A549 (cell line): ENCODE results near the gene ZCCHC24. TPM values are rescaled to one million over a fixed set of nuclear protein-coding genes. Genes with fewer than 3 reads are reported as not detected.

Source experiments
- ATAC-seq, 2 experiments: fragments of 200-7000 bp in 1 of 2; fragments of >200 bp in 1 of 2; cut with Nextera tagmentation in 1 of 2; cut with Tn5 transposase in 1 of 2; 3 replicates each; pipeline versions ENCODE4 v1.8.0 to v1.9.1; 2018 to 2020; ENCODE audit warnings: mild to moderate bottlenecking in 1 of 2, moderate library complexity in 1 of 2
- CTCF ChIA-PET: fragments of 300-600 bp; sonication (Branson Sonifier 250); formaldehyde crosslinking; extraction: SDS; loops from one replicate; lab custom pipeline; 2021; ENCODE audit warnings: antibody characterized with exemption, inconsistent platforms; lab: Yijun Ruan, JAX
- POLR2A ChIA-PET: fragments of 350-600 bp; formaldehyde crosslinking; extraction: SDS; loops from one replicate; lab custom pipeline; 2021; ENCODE audit warnings: antibody characterized with exemption, inconsistent platforms; lab: Yijun Ruan, JAX
- DNase-seq, 2 experiments: peaks; one replicate each; pipeline versions ENCODE4 v3.0.0 to v3.0.0-alpha.2; 2011 to 2016; ENCODE audit warnings: low read depth in 1 of 2, low spot score in 1 of 2
- FAIRE-seq: peaks from 2 replicates; lab custom pipeline; 2011; peaks lifted over from hg19 to GRCh38; lab: Jason Lieb, UNC
- H3K27ac ChIP-seq, 2 experiments: fragments of >200 bp; sonication (Bioruptor Twin); formaldehyde crosslinking; 3 replicates each; pipeline ENCODE4 v1.5.1; 2016 to 2017
- H3K4me1 ChIP-seq: fragments of >200 bp; sonication (Bioruptor Twin); formaldehyde crosslinking; 3 replicates; pipeline ENCODE4 v1.6.1; 2016
- H3K4me2 ChIP-seq: fragments of >200 bp; sonication (Bioruptor Twin); formaldehyde crosslinking; 3 replicates; pipeline ENCODE4 v1.6.1; 2016
- H3K4me3 ChIP-seq: fragments of >200 bp; sonication (Bioruptor Twin); formaldehyde crosslinking; 3 replicates; pipeline ENCODE4 v1.5.1; 2016
- H3K9me3 ChIP-seq: fragments of >200 bp; sonication (Bioruptor Twin); formaldehyde crosslinking; 3 replicates; pipeline ENCODE4 v1.6.1; 2016
- CEBPB ChIP-seq, 2 experiments: fragments of >200 bp in 1 of 2; sonication (Bioruptor Twin) in 1 of 2; formaldehyde crosslinking in 1 of 2; IDR thresholded peaks; 2 replicates each; pipeline ENCODE4 v1.6.1; 2012 to 2016
- ESRRA ChIP-seq: fragments of 150-350 bp; IDR thresholded peaks from 2 replicates; pipeline ENCODE4 v1.6.1; 2014; ENCODE audit warnings: mild to moderate bottlenecking, low read length, borderline replicate concordance
- HOXB5 ChIP-seq: fragments of 250-450 bp; sonication (Bioruptor Pico); IDR thresholded peaks from 2 replicates; pipeline ENCODE4 v1.5.0; 2020; ENCODE audit warnings: mild to moderate bottlenecking, moderate library complexity
- JUNB ChIP-seq: fragments of >200 bp; sonication (Bioruptor Twin); formaldehyde crosslinking; IDR thresholded peaks from 2 replicates; pipeline ENCODE4 v1.6.1; 2016
- MAFK ChIP-seq: fragments of 450-650 bp; IDR thresholded peaks from 2 replicates; pipeline ENCODE4 v1.6.1; 2014; ENCODE audit not compliant: partially characterized antibody
- NPAS2 ChIP-seq: fragments of 250-450 bp; sonication (Bioruptor Pico); IDR thresholded peaks from 2 replicates; pipeline ENCODE4 v1.8.0; 2022; ENCODE audit warnings: mild to moderate bottlenecking, moderate library complexity, borderline replicate concordance
- NR3C1 ChIP-seq: fragments of >200 bp; sonication (Bioruptor Twin); formaldehyde crosslinking; IDR thresholded peaks from 3 replicates; pipeline ENCODE4 v1.6.1; 2017
- POLR2AphosphoS2 ChIP-seq: conservative IDR thresholded peaks from 2 replicates; pipeline ENCODE4 v1.6.1; 2012; ENCODE audit warnings: low read length, improper control_type of control experiment, inconsistent platforms
- RARB ChIP-seq: fragments of 250-450 bp; sonication (Bioruptor Pico); IDR thresholded peaks from 2 replicates; pipeline ENCODE4 v1.8.0; 2021; ENCODE audit warnings: mild to moderate bottlenecking, moderate library complexity
- RCOR1 ChIP-seq: fragments of 150-350 bp; IDR thresholded peaks from 2 replicates; pipeline ENCODE4 v1.6.1; 2014; ENCODE audit warnings: antibody characterized with exemption, low read length, low read depth
- SMC3 ChIP-seq: fragments of >200 bp; sonication (Bioruptor Twin); formaldehyde crosslinking; IDR thresholded peaks from 3 replicates; pipeline ENCODE4 v1.6.1; 2018; ENCODE audit warnings: inconsistent platforms
- TP53 ChIP-seq: fragments of 250-450 bp; sonication (Bioruptor Pico); IDR thresholded peaks from 2 replicates; pipeline ENCODE4 v1.5.0; 2021; ENCODE audit warnings: mild to moderate bottlenecking, moderate library complexity
- WGBS: methylation state at CpG from one replicate; pipeline ENCODE4 v1.1.6; 2017; ENCODE audit errors: missing lambda C conversion rate; 5-methylcytosine and 5-hydroxymethylcytosine counted together
- polyA plus RNA-seq, 4 experiments: library from polyadenylated mRNA; depleted of rRNA in 3 of 4; stranded (reverse); fragments of >200 nt; fragmentation: RNase III in 1 of 4; extraction: RNeasy Plus Mini Kit Qiagen cat#74134 plus additional on column Dnase treatment in 1 of 4; gene quantifications; 2 replicates in 3 of 4; 3 replicates in 1 of 4; pipeline ENCODE4 v1.2.3, GENCODE V29; 2011 to 2017
- TF ChIP-seq, protein P1 (sequence below): fragments of 250-450 bp; sonication (Bioruptor Pico); IDR thresholded peaks from 2 replicates; pipeline ENCODE4 v1.5.0; 2021; ENCODE audit warnings: mild to moderate bottlenecking, moderate library complexity, borderline replicate concordance
- TF ChIP-seq, protein P2 (sequence below): IDR thresholded peaks from 2 replicates; pipeline ENCODE4 v1.6.1; 2012; ENCODE audit warnings: low read depth, borderline replicate concordance
- TF ChIP-seq, protein P3 (sequence below): fragments of 200-600 bp; sonication (generic); IDR thresholded peaks from 2 replicates; pipeline ENCODE4 v1.6.1; 2016; ENCODE audit warnings: antibody characterized with exemption, mild to moderate bottlenecking, moderate library complexity
- TF ChIP-seq, protein P4 (sequence below): fragments of 150-350 bp; IDR thresholded peaks from 2 replicates; pipeline ENCODE4 v1.6.1; 2014; ENCODE audit warnings: low read depth, mild to moderate bottlenecking, low read length

Gene ZCCHC24
- polyA plus RNA-seq, 2 of the 4 experiments (the other 2 are of a cell fraction) = 2.4 to 4.2 TPM

DNA sequence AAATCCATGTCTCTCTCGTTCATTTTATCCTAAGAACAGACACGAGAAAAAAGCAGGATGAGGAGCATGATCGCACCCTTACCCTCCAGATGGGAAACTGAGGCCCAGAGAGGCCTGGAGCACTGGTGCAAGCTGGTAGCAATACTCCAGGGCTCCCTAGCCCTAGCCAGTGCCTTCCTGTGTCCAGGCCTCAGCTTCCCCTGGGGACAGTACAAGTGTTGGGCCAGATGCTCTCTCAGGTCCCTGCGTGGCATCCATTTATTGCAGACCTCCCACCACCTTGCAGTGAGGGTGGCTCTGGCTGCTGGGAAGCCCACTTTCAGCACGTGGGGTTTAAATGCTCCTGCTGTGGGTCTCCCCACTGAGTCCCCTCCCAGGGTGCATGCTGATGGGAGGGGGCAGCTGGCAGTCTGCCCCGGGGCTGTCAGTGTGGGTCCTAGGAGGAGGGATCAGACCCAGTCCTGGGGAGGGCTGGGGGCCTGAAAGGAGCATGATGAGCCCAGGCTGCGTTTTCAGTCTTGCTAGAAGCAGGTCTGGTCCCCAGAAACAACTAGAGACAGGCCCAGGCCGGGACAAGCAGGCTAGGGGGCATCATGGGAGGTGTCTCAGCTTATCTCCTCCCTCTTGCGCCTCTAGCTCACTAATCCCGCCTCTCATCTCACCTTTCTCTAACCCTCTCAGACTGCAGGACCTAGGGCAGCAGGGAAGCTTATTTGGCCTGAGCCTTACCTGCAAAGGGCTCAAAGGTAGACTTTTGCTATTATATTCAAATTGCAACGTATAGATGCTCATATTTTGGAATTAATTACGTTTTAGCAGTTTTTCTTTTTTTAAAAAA lies 98.8 kb downstream of the ZCCHC24 start:
- TF ChIP-seq TP53 (CRISPR knock-in tag) (no peak), JUNB (no peak), HOXB5 (CRISPR knock-in tag) (no peak), SMC3 (no peak), RCOR1 (no peak), CEBPB (IDR thresholded peaks at IDR 0.05) (no peak), RARB (CRISPR knock-in tag) (no peak), NR3C1 (no peak), POLR2AphosphoS2 (no peak)
- TF ChIP-seq, protein P1, sequence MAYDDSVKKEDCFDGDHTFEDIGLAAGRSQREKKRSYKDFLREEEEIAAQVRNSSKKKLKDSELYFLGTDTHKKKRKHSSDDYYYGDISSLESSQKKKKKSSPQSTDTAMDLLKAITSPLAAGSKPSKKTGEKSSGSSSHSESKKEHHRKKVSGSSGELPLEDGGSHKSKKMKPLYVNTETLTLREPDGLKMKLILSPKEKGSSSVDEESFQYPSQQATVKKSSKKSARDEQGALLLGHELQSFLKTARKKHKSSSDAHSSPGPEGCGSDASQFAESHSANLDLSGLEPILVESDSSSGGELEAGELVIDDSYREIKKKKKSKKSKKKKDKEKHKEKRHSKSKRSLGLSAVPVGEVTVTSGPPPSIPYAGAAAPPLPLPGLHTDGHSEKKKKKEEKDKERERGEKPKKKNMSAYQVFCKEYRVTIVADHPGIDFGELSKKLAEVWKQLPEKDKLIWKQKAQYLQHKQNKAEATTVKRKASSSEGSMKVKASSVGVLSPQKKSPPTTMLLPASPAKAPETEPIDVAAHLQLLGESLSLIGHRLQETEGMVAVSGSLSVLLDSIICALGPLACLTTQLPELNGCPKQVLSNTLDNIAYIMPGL = no peak
- TF ChIP-seq, protein P2, sequence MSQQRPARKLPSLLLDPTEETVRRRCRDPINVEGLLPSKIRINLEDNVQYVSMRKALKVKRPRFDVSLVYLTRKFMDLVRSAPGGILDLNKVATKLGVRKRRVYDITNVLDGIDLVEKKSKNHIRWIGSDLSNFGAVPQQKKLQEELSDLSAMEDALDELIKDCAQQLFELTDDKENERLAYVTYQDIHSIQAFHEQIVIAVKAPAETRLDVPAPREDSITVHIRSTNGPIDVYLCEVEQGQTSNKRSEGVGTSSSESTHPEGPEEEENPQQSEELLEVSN = no peak
- peaks cover 18% of the 10 kb centered on the region for H3K4me1 ChIP-seq
- ChIA-PET CTCF (interaction anchor here (0.8 to 3.3 kb wide), 13 partner anchors 13 to 160 kb away, joined by 3 to 37 read pairs (median 3); no protein-coding TSS in a partner anchor), POLR2A (interaction anchor here (1.3 kb wide), 1 partner anchor 13 kb away, joined by 3 read pairs; no protein-coding TSS in a partner anchor)
- peak overlapping the region in 1 of 2 experiments; percentile 47; a peak in 3 of 6 replicates for H3K27ac ChIP-seq
- DNase-seq = no peak
- H3K9me3 ChIP-seq = no peaks in the 10 kb centered on the region
- no peak for FAIRE-seq
- 52% methylated on average over 10 of the region's 12 CpGs for WGBS
- H3K4me2 ChIP-seq = peak overlapping the region; percentile 99
- peak in 1 of 2 experiments; percentile 7; a peak in 2 of 6 replicates for ATAC-seq
- no peak overlapping the region for H3K4me3 ChIP-seq

DNA sequence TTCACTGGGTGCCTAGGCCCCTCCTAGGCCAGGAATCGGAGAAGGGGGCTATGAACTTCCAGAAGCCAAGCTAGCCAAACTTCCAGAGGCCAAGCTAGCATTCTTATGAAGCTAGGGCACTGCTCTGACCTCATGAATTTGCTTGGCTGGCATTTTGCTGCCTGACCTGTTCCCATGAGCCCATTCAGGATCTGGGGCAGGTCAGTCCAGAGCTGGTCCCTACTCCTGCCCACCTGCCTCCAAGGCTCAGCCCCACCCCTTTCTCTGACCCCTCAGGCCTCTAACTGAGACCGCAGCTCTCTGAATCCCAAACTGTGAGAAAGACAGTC lies 99.4 kb downstream of the ZCCHC24 start:
- H3K4me2 ChIP-seq = no peak overlapping the region
- H3K9me3 ChIP-seq = no peaks in the 10 kb centered on the region
- no peak for DNase-seq
- POLR2A ChIA-PET = interaction anchor here (1.3 kb wide), 1 partner anchor 12 kb away, joined by 3 read pairs; no protein-coding TSS in a partner anchor
- TF ChIP-seq, protein P3, sequence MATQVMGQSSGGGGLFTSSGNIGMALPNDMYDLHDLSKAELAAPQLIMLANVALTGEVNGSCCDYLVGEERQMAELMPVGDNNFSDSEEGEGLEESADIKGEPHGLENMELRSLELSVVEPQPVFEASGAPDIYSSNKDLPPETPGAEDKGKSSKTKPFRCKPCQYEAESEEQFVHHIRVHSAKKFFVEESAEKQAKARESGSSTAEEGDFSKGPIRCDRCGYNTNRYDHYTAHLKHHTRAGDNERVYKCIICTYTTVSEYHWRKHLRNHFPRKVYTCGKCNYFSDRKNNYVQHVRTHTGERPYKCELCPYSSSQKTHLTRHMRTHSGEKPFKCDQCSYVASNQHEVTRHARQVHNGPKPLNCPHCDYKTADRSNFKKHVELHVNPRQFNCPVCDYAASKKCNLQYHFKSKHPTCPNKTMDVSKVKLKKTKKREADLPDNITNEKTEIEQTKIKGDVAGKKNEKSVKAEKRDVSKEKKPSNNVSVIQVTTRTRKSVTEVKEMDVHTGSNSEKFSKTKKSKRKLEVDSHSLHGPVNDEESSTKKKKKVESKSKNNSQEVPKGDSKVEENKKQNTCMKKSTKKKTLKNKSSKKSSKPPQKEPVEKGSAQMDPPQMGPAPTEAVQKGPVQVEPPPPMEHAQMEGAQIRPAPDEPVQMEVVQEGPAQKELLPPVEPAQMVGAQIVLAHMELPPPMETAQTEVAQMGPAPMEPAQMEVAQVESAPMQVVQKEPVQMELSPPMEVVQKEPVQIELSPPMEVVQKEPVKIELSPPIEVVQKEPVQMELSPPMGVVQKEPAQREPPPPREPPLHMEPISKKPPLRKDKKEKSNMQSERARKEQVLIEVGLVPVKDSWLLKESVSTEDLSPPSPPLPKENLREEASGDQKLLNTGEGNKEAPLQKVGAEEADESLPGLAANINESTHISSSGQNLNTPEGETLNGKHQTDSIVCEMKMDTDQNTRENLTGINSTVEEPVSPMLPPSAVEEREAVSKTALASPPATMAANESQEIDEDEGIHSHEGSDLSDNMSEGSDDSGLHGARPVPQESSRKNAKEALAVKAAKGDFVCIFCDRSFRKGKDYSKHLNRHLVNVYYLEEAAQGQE = no peak
- TF ChIP-seq, protein P4, sequence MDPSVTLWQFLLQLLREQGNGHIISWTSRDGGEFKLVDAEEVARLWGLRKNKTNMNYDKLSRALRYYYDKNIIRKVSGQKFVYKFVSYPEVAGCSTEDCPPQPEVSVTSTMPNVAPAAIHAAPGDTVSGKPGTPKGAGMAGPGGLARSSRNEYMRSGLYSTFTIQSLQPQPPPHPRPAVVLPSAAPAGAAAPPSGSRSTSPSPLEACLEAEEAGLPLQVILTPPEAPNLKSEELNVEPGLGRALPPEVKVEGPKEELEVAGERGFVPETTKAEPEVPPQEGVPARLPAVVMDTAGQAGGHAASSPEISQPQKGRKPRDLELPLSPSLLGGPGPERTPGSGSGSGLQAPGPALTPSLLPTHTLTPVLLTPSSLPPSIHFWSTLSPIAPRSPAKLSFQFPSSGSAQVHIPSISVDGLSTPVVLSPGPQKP = no peak
- no peak for TF ChIP-seq ESRRA
- no peak for TF ChIP-seq NPAS2 (CRISPR knock-in tag)
- TF ChIP-seq MAFK = peak; percentile 65
- no peak for ATAC-seq
- H3K4me1 ChIP-seq = peaks cover 18% of the 10 kb centered on the region
- no peak overlapping the region for H3K4me3 ChIP-seq
- H3K27ac ChIP-seq = no peak overlapping the region
- WGBS = 92% methylated on average over 1 of the region's 2 CpGs
- FAIRE-seq = no peak
- CTCF ChIA-PET = interaction anchor here (0.9 to 3.3 kb wide), 9 partner anchors 12 to 160 kb away, joined by 3 to 37 read pairs (median 3); no protein-coding TSS in a partner anchor
